ENCODE measurements around the gene NAXD. TPM values are rescaled to one million over a fixed set of nuclear protein-coding genes. Genes with fewer than 3 reads are reported as not detected.

The NAXD gene
- total RNA-seq, 1 experiment from 2014 or later, result 18.7 TPM

- H3K36me3 ChIP-seq (ENCODE audit: low read depth, low read length), result no peaks in the 10 kb centered on the region
- intact Hi-C loops (cut with micrococcal nuclease), result no loop called here
- no peak overlapping the region for H2AFZ ChIP-seq (ENCODE audit: low read length)
- H3K9ac ChIP-seq (ENCODE audit: low read length), result no peak overlapping the region
- no peaks in the 10 kb centered on the region for H4K20me1 ChIP-seq (ENCODE audit: low read length)
- H3K79me2 ChIP-seq (ENCODE audit: low read length), result no peaks in the 10 kb centered on the region
- no peaks in the 10 kb centered on the region for H3K27me3 ChIP-seq (ENCODE audit: low read length)
- BruUV-seq (replicated peaks), result no TSS peak
- no peak overlapping the region for H3K4me2 ChIP-seq (ENCODE audit: low read length)
- H3K4me3 ChIP-seq (ENCODE audit: low read length), result no peak overlapping the region
- ChIA-PET POLR2A (ENCODE audit: unreplicated experiment) (no interaction called here), CTCF (no interaction called here)
- no peaks in the 10 kb centered on the region for H3F3A ChIP-seq (ENCODE audit: low read length, unreplicated experiment)
- H3K9me3 ChIP-seq (ENCODE audit: low read length), result no peaks in the 10 kb centered on the region
- no peaks in the 10 kb centered on the region for H3K4me1 ChIP-seq (ENCODE audit: insufficient read depth, low read length)
- ATAC-seq, result no peak
- no peaks in the 10 kb centered on the region for H3K9me2 ChIP-seq (replicated peaks; ENCODE audit: low read length)
- no peak overlapping the region for H3K27ac ChIP-seq (ENCODE audit: low read length)
- TF ChIP-seq CTCF (conservative IDR thresholded peaks at IDR 0.05; ENCODE audit: low read depth, low read length), result no peak
- TF ChIP-seq EZH2phosphoT487 (IDR thresholded peaks at IDR 0.05; ENCODE audit: borderline replicate concordance, low read length), result no peak
- no peak for TF ChIP-seq EZH2 (IDR thresholded peaks at IDR 0.05; ENCODE audit: low read length, unreplicated experiment)
- no peak for DNase-seq
These were observed 38.4 kb upstream of the NAXD start for GRCh38 chr13:110576736-110577476.

GRCh38 chr13:110578363-110578762 is 37.0 kb upstream of the NAXD start:
- TF ChIP-seq CTCF (conservative IDR thresholded peaks at IDR 0.05; ENCODE audit: low read depth, low read length) (no peak), EZH2phosphoT487 (IDR thresholded peaks at IDR 0.05; ENCODE audit: borderline replicate concordance, low read length) (no peak), EZH2 (IDR thresholded peaks at IDR 0.05; ENCODE audit: low read length, unreplicated experiment) (no peak)
- Histone ChIP-seq H3K4me3 (ENCODE audit: low read length) (no peak overlapping the region), H4K20me1 (ENCODE audit: low read length) (no peaks in the 10 kb centered on the region), H2AFZ (ENCODE audit: low read length) (no peak overlapping the region), H3K4me2 (ENCODE audit: low read length) (no peak overlapping the region), H3F3A (ENCODE audit: low read length, unreplicated experiment) (no peaks in the 10 kb centered on the region), H3K9ac (ENCODE audit: low read length) (no peak overlapping the region), H3K27ac (ENCODE audit: low read length) (no peak overlapping the region), H3K27me3 (ENCODE audit: low read length) (no peaks in the 10 kb centered on the region), H3K4me1 (ENCODE audit: insufficient read depth, low read length) (no peaks in the 10 kb centered on the region), H3K9me3 (ENCODE audit: low read length) (no peaks in the 10 kb centered on the region), H3K79me2 (ENCODE audit: low read length) (no peaks in the 10 kb centered on the region), H3K36me3 (ENCODE audit: low read depth, low read length) (no peaks in the 10 kb centered on the region), H3K9me2 (replicated peaks; ENCODE audit: low read length) (no peaks in the 10 kb centered on the region)
- ChIA-PET POLR2A (ENCODE audit: unreplicated experiment) (no interaction called here), CTCF (no interaction called here)
- no peak for ATAC-seq
- intact Hi-C loops (cut with micrococcal nuclease), result no loop called here
- DNase-seq, result no peak
- no TSS peak for BruUV-seq (replicated peaks)

- Histone ChIP-seq H3K79me2 (ENCODE audit: low read length) (no peaks in the 10 kb centered on the region), H4K20me1 (ENCODE audit: low read length) (no peaks in the 10 kb centered on the region), H3K27ac (ENCODE audit: low read length) (no peak overlapping the region), H3K9me2 (replicated peaks; ENCODE audit: low read length) (no peaks in the 10 kb centered on the region), H3F3A (ENCODE audit: low read length, unreplicated experiment) (no peaks in the 10 kb centered on the region), H3K9ac (ENCODE audit: low read length) (no peak overlapping the region), H3K27me3 (ENCODE audit: low read length) (no peaks in the 10 kb centered on the region), H3K4me2 (ENCODE audit: low read length) (no peak overlapping the region), H3K36me3 (ENCODE audit: low read depth, low read length) (no peaks in the 10 kb centered on the region), H3K4me3 (ENCODE audit: low read length) (no peak overlapping the region), H3K4me1 (ENCODE audit: insufficient read depth, low read length) (no peaks in the 10 kb centered on the region), H2AFZ (ENCODE audit: low read length) (no peak overlapping the region), H3K9me3 (ENCODE audit: low read length) (no peaks in the 10 kb centered on the region)
- CTCF ChIA-PET, result no interaction called here
- ATAC-seq (no peak), DNase-seq (no peak)
- POLR2A ChIA-PET (ENCODE audit: unreplicated experiment), result interaction anchor here (0.6 kb wide), 1 partner anchor 265 kb away, joined by 8 read pairs; no protein-coding TSS in a partner anchor
- intact Hi-C loops (cut with micrococcal nuclease), result no loop called here
- no TSS peak for BruUV-seq (replicated peaks)
- TF ChIP-seq EZH2 (IDR thresholded peaks at IDR 0.05; ENCODE audit: low read length, unreplicated experiment), result no peak
- no peak for TF ChIP-seq EZH2phosphoT487 (IDR thresholded peaks at IDR 0.05; ENCODE audit: borderline replicate concordance, low read length)
- no peak for TF ChIP-seq CTCF (conservative IDR thresholded peaks at IDR 0.05; ENCODE audit: low read depth, low read length)
These were observed 34.5 kb upstream of the NAXD start for GRCh38 chr13:110580800-110581199.
